Adipose tissue (tissue), 3 donors: ENCODE measurements around the gene TP53RK. TPM values are rescaled to one million over a fixed set of nuclear protein-coding genes. Genes with fewer than 3 reads are reported as not detected.

Experiments
- H3K27ac ChIP-seq: one replicate; pipeline ENCODE4 v1.5.1; 2013; ENCODE audit warnings: low read depth, low read length
- WGBS, 3 donors: extraction: QIAGEN DNeasy Blood & Tissue Kit; methylation state at CpG; one replicate each; pipeline ENCODE4 v1.1.7; 2013; 5-methylcytosine and 5-hydroxymethylcytosine counted together
- polyA plus RNA-seq, 3 donors: library from polyadenylated mRNA; stranded (reverse); fragments of 200-250 nt; gene quantifications; one replicate each; pipeline ENCODE4 v1.2.3, GENCODE V29; 2013
- donor health status: healthy with polysubstance abuse.
- donor health status: Bipolar disorder and iron deficiency.
- donor health status: healthy.

TP53RK gene
- polyA plus RNA-seq, 3 donors, result 3.4 to 9.3 (median 8.3) TPM

DNA sequence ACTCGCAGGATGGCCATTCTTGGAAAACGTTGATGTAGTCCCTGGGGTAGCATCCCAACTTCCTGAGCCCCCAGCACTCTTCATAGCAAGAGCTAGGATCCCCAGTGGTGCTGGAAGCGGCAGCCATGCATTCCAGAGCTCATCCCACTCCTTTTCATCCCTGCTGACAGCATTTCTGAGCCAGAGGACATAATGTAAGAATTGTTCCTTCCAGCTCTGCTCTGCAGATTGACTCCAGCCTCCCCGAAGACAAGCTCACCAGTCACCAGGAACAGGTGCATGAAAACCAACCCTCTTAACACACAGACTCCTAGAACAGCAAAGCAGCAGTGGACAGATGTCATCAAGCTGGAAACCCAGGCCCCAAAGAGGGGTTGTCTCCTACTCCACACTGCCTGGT, 41.8 kb downstream of the TP53RK start:
- WGBS, 3 donors, result 43 to 62% (median 46%) methylated on average over 4 of the region's 4 CpGs
- no peak overlapping the region for H3K27ac ChIP-seq

DNA sequence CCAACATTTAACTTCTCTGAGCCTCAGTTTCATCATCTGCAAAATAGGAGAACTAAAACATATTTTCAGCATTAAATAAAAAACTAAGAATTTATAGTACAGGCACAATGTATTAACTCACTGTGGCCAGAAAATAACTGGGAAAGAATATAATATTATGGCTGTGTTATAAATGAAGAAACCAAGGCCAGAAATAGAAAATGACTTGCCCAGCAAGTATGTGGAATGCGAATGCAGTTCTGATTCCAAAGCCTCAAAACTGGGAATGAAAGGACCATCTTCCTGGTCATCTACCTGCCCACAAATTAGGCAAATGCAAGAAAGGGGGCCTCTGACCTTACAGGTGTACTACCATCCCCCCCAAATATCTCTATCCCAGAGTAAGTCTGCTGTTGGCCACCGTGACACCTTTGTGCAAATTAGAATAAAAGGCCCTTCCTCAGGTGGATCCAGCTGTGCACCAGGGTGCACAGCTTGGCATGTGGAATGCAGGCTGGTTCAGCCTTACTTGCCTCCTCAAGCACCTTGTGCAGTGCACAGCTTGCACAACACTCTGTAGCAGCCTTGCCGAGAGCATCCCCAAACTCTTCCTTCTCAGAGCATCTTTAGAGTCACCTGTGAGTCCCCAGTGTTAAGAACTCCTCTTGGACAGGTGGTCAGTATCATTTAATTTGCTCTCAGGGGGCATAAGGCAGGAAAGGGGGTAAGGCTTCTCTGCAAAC, 42.4 kb downstream of the TP53RK start:
- WGBS, 3 donors, result 91 to 95% (median 91%) methylated on average over 3 of the region's 3 CpGs
- no peak overlapping the region for H3K27ac ChIP-seq

- H3K27ac ChIP-seq, result no peak overlapping the region
- WGBS, 3 donors, result 71 to 78% (median 77%) methylated on average over 4 of the region's 4 CpGs
These were observed 43.1 kb downstream of the TP53RK start for GRCh38 chr20:46646122-46646521.

DNA sequence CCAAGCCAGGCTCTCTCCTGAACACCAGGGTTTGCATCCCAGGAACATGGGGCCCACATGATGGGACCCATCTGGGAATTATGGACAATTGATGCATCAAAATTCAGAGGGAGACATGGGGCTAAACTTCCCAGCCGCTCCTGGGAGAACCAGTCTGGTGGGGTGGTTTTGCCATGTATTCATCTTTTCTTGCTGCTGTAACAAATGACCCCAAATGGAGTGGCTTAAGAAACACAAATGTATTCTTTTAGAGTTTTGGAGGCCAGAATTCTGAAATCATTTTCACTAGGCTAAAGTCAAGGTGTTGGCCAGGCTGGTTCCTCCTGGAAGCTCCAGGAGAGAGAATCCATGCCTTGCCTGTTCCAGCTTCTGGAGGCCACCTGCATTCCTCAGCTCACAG, 44.5 kb downstream of the TP53RK start:
- WGBS, 3 donors, result 93 to 96% (median 94%) methylated on average over 1 of the region's 1 CpG
- H3K27ac ChIP-seq, result no peak overlapping the region

- no peak overlapping the region for H3K27ac ChIP-seq
- WGBS, 3 donors, result 94 to 96% (median 95%) methylated on average over 3 of the region's 3 CpGs
These were observed 45.1 kb downstream of the TP53RK start for GRCh38 chr20:46644160-46644559.

GRCh38 chr20:46642969-46643343, 46.3 kb downstream of the TP53RK start:
- WGBS, 3 donors, result 46 to 85% (median 82%) methylated on average over 5 of the region's 5 CpGs
- H3K27ac ChIP-seq, result no peak overlapping the region

- WGBS, 3 donors, result 78 to 88% (median 81%) methylated on average over 12 of the region's 12 CpGs
- H3K27ac ChIP-seq, result no peak overlapping the region
These were observed 46.8 kb downstream of the TP53RK start for GRCh38 chr20:46642265-46642968.

- H3K27ac ChIP-seq, result no peak overlapping the region
These were observed 47.8 kb downstream of the TP53RK start for GRCh38 chr20:46641424-46641823.

DNA sequence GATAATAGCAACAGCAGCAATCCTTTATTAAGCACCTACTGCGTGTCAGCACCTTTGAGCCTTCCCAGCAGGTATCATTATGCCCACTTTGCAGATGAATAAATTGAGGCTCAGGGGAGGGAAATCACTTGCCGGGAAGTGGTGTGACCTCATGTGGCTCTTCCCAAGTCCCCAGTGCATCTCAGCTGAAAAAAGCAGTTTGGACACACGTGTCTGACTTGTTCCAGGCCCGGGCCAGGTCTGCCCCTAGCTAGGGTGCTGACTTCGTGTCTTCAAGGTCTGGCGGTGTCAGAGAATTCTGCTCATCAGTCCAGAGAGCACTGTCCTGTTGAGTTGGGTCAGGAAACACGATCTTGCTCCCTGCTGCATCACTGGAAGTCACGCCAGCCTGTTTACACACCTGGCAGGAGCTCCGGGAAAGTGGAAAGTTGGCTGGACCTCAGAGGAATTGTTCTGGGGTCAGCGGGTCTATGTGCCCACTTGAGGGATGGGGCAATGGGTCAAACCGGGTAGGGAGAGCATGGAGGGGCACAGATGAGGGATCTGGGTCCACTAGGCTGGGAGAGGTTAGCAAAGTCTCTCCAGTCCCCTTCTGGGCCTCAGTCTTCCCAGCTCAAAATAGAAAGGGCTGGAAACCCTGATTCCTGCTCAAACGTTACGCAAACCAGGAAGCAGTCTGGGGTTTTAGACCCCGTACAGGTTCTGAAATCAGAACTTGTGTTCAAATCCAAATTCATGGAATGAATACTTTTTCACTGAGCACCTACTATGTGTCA, 48.5 kb downstream of the TP53RK start:
- no peak overlapping the region for H3K27ac ChIP-seq
- WGBS, 3 donors, result 39 to 66% (median 65%) methylated on average over 14 of the region's 14 CpGs

DNA sequence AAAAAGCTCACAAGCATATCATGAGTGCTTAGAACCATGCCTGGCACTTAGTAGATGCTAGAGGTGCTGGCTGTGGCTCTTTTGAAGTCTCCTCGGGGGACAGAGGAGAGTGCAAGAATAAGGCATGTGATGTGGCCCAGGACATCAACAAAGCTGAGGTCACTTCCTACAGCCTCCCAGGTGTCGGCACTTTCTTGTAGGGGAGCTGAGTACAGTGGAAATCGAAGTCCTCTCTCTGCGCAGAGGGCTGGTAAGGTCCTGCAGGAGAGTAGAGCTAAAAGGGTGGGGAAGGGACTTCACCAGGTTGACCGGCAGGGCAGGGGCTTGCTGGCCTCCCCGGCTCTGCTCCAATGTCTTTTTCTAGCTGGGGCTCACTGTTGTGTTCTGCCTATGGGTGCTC, 49.2 kb downstream of the TP53RK start:
- no peak overlapping the region for H3K27ac ChIP-seq
- 79 to 95% (median 80%) methylated on average over 6 of the region's 6 CpGs for WGBS, 3 donors

GRCh38 chr20:46639587-46639986, 49.7 kb downstream of the TP53RK start:
- no peak overlapping the region for H3K27ac ChIP-seq
- 89 to 96% (median 91%) methylated on average over 3 of the region's 3 CpGs for WGBS, 3 donors

DNA sequence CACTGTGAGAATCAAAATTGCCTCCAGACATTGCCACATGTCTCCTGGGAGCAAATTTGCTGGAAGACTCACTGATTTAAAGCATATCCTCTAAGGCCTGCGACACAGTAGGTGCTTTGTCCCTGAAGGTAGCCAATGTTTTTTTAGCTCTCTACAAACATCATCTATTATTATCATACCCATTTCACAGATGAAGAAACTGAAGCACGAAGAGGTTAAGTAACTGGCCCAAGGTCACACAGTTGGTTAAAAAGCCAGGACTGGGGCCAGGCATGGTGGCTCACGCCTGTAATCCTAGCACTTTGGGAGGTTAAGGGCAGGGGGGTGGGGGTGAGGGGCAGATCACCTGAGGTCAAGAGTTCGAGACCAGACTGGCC, 50.4 kb downstream of the TP53RK start:
- 88 to 93% (median 93%) methylated on average over 4 of the region's 4 CpGs for WGBS, 3 donors

GRCh38 chr20:46638134-46638897, 50.9 kb downstream of the TP53RK start:
- no peak overlapping the region for H3K27ac ChIP-seq
- WGBS, 3 donors, result 77 to 90% (median 88%) methylated on average over 18 of the region's 18 CpGs

More for the DNA sequence above, 50.4 kb downstream of the TP53RK start:
- no peak overlapping the region for H3K27ac ChIP-seq

DNA sequence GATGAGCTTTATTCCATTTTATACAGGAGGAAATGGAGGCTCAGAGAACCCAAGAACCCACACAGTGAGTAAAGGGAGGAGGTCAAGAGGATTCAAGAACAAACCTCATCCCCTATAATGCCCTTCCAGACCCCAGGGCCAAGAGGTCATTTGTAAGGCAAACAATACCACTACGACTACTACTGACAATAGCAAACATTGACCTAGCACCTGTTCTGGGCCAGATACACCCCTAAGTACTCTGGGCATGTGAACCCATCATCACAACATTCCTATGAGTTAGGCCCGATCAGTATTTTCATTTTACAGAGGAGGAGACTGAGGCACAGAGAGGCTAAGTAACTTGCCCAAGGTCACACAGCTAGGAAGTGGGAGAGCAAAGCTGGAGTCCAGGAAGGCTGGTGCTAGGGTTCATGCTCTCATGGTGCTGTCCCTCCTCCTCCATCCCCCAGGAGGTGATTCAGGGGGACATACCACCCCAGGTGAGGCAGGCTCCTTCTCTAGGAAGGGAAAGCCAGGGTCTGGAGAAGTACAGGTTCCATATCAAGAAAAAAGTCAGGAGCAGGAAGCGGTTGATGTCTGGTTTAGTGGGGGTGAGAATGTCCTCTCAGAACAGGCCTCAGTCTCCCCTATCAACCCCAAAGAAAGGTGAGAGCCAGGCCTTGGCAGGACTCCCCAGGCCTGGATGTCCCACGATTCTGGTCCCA, 51.7 kb downstream of the TP53RK start:
- H3K27ac ChIP-seq, result no peak overlapping the region
- WGBS, 3 donors, result 87 to 93% (median 93%) methylated on average over 4 of the region's 4 CpGs

GRCh38 chr20:46637020-46637419, 52.2 kb downstream of the TP53RK start:
- H3K27ac ChIP-seq, result no peak overlapping the region
- 93 to 97% (median 93%) methylated on average over 11 of the region's 11 CpGs for WGBS, 3 donors

DNA sequence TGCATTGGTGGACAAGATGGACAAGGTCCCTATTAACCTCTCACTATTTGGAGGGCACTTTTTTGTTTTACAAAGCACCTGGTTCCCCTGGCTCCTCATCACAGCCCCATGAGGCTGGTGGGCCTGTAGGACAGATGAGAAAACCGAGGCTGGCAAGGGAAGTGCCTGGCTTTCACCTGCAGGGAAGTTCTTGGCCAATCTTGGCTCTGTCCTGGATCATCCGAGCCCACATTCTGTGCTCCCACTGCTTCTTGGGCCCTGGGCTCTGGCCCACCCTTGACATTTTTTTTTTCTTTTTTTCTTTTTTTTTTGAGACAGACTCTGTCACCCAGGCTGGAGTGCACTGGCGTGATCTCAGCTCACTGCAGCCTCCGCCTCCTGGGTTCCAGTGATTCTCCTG, 52.7 kb downstream of the TP53RK start:
- WGBS, 3 donors, result 92 to 95% (median 93%) methylated on average over 4 of the region's 4 CpGs
- H3K27ac ChIP-seq, result no peak overlapping the region

GRCh38 chr20:46635514-46636136, 53.6 kb downstream of the TP53RK start:
- H3K27ac ChIP-seq, result no peak overlapping the region
- whole genome bisulfite sequencing, 3 donors, result 77 to 85% (median 84%) methylated on average over 5 of the region's 5 CpGs

- no peak overlapping the region for H3K27ac ChIP-seq
- WGBS, 3 donors, result 69 to 72% (median 69%) methylated on average over 6 of the region's 6 CpGs
These were observed 54.7 kb downstream of the TP53RK start for GRCh38 chr20:46634528-46634927.
